ENCODE results near the gene ABCC4.

GRCh38 chr13:95216182-95216581 is 85.1 kb downstream of the ABCC4 start:
- TF ChIP-seq LEF1 (IDR thresholded peaks at IDR 0.05; ENCODE audit: borderline replicate concordance) (no peak), SUZ12 (IDR thresholded peaks at IDR 0.05) (no peak)

Data from HEK293T (cell line).